ENCODE measurements around the gene GNAL.

Gene GNAL

DNA sequence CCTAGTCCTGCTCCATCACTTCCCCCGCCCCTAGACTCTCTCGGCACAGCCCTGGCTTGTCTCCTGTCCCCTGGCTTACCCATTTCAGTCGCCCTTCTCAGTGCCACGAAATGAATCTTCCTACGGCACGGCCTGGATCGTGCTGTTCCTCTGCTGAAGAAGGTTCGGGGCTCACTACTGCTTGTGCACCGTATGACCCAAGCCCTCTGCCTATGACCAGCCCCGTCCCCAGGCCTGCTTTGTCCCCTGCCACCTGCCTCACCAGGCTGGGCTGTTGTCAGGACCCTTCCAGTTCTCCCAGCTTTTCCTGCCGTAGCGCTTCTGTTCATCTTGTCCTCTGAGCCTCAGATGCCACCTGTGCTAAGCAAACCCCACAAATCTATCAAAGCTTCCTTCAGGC is 176.0 kb downstream of the GNAL start:
- in situ Hi-C loops (cut with MboI; ENCODE audit: low sequenced_read_pairs): loop anchor here (10.0 kb wide), 1 partner anchor 60 kb away; no protein-coding TSS in a partner anchor

DNA sequence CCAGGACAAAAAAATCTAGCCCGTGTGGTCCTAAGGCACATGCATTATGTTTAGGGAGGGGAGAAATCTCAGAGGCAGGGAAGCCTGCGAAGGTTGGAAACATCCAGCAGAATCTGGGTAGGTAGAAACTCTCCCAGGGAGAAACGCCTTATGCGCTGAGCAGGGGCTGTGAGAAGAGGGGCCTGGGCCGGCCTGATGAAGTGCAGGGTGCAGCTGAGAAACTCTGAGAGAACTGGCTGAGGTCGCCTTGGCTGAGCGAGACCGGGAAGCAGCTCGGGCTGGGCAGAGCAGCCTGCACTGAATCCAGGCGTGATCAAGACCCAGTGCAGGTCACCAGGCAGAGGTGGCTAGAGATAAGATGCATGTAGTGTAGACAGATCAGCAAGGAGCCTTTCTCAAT is 177.3 kb downstream of the GNAL start:
- in situ Hi-C loops (cut with MboI; ENCODE audit: low sequenced_read_pairs): loop anchor here (10.0 kb wide), 1 partner anchor 58 kb away; no protein-coding TSS in a partner anchor

DNA sequence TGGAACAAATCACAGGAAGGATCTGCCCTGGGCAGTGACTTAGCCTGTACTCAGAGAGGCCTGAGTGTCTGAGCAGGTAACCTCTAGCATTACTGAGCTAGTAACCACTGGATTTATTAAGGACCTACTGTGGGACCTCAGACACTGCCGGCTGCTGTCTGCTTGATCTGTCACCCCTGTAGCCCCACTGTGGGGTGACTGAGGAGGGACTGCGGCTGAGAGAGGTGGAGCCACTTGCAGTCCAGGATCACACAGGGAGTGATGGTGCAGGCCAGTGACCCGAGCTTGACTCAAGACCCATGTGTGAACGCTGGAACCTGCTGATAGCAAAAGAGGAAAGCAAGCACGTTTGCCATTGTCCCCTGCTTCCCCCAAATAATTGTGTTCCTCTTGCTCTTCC is 177.7 kb downstream of the GNAL start:
- in situ Hi-C loops (cut with MboI; ENCODE audit: low sequenced_read_pairs): loop anchor here (10.0 kb wide), 1 partner anchor 58 kb away; no protein-coding TSS in a partner anchor

DNA sequence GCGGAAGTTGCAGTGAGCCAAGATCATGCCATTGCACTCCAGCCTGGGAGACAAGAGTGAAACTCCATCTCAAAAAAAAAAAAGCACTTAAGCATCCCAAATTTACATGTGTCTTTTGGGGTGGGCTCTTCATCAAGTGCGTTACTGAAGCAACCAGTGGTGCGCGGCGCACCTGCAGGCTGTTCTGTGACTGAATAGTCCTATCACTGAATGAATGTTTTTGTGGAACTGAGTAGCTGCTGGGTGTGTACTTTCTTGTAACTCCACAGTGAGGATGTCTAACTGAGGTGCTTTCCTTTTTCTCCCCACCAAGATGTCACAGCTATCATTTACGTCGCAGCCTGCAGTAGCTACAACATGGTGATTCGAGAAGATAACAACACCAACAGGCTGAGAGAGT is 179.2 kb downstream of the GNAL start:
- in situ Hi-C loops (cut with MboI; ENCODE audit: low sequenced_read_pairs): loop anchor here (10.0 kb wide), 1 partner anchor 57 kb away; no protein-coding TSS in a partner anchor

DNA sequence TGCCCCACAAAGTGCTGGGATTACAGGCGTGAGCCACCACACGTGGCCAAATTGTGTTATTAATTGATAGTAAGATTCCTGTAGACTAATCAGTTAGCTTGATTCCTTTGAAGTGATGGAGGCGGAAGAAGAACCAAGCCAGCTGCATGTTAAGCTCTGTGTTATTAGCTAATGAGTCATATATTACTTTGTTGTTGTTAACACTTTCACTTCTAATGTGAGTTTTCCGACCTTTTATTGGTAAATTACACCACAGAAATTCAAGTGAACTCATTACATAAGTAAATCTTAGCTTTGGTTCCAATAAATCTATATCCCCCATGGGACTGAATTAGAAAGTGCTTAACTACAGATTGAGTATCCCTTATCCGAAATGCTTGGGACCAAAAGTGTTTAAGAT is 182.4 kb downstream of the GNAL start:
- in situ Hi-C loops (cut with MboI; ENCODE audit: low sequenced_read_pairs): no loop called here

DNA sequence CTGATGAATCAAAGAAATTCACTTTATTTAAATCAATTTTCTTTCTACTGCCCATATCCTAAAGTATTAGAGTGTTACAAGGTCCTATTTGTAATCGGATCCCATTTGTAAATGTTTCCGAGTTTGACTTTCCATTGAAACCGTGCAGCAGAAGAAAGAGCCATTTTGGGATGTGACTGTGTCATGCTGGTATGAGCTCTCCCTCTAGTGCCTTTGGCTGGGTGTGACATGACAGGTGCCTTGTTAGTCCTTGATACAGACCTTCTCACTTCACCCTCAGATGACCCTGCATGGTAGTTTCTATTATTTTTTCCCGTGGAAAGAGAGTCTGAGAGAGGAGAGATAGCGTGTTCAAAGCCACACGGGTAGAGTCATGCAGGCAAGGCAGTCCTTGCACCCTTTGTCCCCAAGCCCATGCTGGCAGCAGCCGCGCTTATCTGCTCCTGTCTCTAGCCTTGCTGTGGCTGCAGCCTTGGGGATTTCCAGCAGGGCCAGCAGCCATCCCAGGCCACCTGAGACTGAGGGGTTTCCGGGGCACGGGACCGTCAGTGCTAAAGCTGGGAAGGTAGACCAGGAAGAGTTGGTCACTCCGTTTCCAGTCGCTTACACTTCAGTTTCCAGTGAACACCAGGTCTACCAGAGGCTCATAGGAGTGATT is 183.5 kb downstream of the GNAL start:
- in situ Hi-C loops (cut with MboI; ENCODE audit: low sequenced_read_pairs): no loop called here

DNA sequence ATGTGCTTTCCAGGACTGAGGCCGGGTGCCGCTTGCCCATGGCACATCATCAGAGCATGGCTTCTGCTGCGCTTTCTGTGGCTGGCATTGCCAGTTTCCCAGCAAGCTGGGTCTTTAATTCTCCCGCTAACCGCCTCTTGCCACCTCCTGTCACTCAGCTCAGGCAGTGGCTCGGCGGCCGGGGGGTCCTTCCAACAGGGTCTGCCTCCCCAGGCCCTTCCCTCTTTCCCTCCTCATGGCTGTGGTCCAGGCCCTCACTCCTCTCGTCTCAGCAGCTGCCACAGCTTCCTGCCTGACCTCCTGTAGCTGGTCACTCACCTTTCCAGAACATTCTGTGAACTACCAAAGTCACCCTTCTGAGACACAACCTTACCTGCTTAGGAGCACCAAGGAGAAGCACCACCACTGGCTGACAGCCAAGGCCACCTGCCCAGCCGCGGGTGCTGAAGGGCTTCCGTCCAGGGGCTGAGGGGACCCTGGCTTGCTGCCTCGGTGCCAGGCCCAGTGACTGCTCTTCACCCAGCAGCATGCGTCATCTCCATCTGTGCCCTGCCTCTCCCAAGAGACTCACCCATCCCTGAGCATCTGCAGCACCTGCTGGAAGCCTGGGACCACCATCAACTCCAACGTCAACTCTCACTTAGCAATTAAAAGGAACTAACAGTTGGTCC is 184.7 kb downstream of the GNAL start:
- in situ Hi-C loops (cut with MboI; ENCODE audit: low sequenced_read_pairs): no loop called here

DNA sequence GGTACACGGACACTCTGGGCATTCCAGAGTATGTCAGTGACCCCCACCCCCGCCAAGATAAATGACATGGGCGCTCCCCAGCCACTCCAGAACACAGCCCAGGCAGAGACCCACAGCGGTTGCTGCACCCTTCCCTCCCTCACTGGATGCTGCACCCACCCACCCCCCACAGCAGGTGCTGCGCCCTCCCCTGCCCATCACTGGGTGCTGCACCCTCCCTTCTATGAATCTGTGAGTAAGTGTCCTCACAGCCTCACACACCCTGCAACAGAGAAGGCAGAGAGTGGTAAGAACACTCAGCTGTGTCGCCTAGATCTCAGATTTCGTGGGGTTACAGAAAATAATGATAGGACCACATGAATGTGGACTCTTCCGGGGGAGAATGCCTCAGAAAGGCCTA is 185.6 kb downstream of the GNAL start:
- in situ Hi-C loops (cut with MboI; ENCODE audit: low sequenced_read_pairs): no loop called here

DNA sequence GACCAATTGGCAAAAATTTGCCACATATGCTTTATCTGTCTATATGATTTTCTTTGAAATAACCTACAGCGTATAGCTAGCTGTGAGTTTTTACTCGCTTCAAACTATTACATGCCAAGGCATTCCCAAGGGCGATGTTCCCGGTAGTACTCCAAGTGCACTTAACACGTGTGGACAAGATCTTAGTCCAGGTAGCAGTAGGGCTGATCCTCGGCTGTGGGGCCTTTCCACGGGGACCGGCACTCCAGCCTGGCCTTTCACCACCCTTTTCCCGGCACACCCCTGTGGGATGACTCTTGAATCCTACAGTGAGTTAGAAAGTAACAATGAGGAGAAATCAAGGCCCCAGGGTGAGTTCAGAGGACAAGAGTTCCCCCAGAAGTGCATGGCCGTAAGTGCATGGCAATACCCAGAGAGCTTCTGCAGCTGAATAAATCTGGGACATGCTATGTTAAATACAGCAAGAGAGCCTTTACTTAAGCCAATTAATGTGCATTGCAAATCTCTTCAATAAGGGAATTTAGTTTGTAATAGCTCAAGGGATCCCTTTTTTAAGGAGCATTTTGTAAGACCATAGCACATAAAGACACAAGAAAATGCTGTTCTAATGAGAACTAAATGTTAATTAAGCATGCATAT is 188.6 kb downstream of the GNAL start:
- in situ Hi-C loops (cut with MboI; ENCODE audit: low sequenced_read_pairs): no loop called here

DNA sequence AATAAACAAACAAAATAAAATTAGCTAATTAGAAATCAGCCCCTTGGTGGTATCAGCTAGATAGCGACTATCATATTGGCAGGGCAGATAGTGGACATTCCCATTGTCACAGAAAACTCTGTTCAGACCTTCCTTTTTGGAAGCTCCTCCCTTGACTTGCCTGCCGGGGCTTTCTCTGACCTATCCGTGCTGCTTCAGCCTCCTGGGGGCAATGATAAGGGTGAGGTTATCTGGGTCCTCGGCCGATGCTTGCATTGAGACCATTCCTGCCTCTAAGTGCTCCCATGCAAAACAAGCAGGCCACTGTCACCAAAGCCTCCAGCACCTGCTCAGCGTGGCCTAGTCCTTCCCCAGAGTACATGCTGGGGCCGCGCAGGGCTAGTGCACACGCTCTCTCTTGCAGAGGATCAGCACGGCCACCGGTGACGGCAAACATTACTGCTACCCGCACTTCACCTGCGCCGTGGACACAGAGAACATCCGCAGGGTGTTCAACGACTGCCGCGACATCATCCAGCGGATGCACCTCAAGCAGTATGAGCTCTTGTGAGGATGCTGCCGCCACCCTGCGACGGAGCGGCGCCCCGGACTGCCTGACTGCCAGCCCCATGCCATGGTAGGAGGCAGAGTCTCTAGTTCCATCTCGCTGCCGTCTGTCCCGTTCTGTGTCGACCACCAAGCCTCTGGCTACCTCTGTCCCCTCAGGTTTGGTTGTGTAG is 191.7 kb downstream of the GNAL start:
- in situ Hi-C loops (cut with MboI; ENCODE audit: low sequenced_read_pairs): no loop called here

DNA sequence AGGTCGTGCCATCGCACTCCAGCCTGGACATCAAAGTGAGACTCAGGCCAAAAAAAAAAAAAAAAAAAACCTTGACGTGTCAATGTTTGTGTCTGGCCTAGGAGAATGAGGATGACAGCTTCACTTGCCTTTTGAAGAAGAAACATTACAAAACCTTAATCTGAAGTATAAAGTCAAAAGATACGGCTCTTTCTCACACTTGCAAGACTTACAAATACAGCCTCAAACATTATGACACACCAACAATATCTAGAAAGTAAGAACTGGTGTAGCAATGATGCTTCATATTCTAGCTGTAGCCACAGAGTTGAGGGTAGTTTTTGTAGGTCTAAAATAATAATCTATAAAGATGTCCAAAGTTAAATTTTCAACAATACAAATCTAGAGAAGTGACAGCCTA is 193.6 kb downstream of the GNAL start:
- in situ Hi-C loops (cut with MboI; ENCODE audit: low sequenced_read_pairs): no loop called here

DNA sequence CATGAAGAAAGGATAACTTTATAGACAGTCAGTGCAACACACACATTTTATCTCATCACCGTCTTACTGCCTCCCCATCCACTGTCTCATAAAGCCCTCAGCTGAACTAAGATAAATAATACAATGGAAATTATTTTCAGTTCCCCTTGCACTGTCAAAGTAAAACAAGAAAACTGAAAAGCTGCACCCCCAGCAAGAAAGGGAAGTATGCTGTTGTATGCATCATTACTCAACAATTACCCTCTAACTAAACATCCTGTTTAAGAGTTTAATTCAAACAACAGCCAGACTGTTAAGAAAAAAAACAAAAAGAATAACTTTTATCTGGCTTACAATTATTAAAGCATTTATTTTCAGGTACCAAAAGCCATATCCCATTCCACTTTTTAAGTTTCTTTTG is 194.1 kb downstream of the GNAL start:
- in situ Hi-C loops (cut with MboI; ENCODE audit: low sequenced_read_pairs): no loop called here

DNA sequence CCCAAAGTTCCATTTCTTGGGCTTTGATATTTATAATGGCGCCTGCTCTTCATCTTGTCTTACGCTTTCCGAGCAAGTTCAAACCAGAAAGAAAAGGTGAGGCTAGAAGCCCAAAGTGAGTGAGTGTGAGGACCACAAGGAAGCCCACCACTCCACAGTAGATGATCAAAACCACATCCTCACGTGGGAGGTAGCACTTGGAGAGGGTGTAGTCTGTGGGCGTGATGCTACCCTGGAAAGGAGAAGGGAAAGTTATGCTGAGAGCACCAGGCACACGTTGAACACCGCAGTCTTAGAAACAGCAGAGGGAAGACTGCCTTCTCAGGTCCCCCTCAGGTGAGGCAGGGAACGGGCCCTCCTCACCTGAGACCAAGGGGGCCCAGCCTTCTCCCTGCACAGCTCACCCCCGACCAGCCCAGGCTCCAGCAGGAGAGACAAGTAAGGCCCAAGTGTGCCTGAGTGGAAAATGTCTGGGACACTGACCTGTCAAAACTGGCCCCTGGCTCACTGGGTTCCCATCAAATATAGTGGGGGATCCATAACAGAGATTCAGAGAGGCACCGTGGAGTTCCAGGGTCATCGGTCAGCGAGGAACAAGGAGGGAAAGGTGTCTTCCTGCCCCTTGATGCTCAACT is 195.4 kb downstream of the GNAL start:
- in situ Hi-C loops (cut with MboI; ENCODE audit: low sequenced_read_pairs): no loop called here

DNA sequence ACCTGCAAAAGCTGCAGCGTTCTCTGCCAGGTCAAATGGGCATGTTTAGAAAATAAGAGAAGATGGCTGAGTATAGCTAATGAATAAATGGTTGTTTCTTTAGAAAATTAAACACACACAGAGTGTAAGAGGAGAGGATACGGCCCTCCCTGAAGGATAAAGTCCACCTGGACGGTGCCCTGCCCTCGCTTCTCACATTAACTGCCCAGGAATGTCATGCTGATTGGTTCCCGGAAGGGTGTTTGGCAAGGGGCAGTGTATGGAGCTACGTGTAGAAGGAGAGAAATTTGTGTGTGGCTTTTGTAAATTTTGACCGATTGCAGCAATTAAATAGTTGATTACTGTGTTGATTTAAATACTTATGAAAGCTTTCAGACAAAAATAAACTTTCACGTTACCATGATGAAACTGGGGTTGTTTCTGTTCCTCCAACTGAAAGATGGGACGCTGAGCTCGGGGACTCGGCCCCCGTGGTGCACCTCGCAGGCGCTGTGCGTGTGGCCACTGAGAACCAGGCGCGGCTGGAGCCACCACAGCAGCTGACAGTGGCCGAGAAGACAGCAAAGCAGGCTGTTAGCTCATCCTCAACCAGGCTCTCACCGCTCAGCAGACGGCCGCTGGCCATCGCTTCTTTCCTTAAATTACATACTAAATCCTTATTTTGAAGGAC is 196.3 kb downstream of the GNAL start:
- in situ Hi-C loops (cut with MboI; ENCODE audit: low sequenced_read_pairs): no loop called here

DNA sequence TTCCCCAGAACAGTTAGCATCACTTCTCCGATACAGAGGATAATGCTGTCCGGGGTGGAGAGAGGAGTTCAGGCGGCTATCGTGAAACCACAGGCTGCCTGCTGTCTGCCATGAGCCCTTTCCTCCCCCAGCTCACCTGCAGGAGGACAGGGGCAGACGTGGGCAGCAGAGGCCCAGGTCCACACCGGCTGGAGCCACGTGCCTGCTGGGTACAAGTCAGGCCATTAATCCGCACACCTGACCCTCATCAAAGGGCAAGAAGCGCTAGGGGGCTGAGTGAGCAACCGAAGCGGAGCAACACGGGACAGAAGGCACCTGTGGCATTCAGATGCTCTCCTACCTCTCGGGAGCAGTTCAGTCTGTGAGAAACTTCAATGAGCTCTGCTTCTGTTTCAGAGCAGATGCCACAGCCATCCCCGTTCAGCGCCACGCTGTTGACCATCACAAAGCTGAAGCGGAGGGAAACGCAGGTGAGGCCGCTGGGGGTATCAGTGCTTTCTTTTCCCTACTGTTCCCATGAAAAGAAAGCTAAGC is 197.6 kb downstream of the GNAL start:
- in situ Hi-C loops (cut with MboI; ENCODE audit: low sequenced_read_pairs): no loop called here

DNA sequence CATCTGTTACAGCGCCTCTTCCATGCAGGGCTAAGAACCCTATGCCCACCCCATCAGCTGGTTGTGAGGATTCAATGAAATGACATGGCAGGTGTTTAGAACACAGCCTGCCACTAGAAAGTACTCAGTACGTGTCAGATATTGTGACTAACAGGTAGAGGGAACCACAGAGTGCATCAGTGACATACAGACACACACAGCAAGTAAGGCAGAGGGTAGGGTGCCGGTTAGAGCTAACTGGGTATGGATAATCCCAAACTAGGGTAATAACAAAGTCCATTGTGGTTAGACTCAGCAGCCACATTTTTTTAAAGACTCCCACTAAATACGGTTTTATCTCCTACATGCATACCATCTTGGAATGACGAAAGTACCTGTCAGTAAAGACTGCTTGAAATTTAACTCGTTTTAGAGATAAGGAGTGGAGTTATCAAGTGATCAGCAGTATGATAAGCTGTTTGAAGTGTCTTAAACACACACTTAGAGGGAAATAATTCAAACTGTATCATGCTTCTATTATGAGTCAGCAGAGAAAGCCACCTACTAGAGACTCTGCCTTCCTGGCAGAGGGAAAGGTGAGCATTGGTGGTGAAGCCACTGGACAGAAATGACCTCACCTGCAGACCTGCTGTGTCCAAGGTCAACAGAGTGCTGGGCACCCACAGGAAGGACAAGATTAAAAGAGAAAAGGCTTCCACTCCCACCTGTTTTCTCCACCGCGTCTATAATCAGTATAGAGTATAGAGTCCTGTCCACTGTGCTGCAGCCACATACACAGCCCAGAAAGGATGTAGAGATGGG is 198.5 kb downstream of the GNAL start:
- in situ Hi-C loops (cut with MboI; ENCODE audit: low sequenced_read_pairs): no loop called here

DNA sequence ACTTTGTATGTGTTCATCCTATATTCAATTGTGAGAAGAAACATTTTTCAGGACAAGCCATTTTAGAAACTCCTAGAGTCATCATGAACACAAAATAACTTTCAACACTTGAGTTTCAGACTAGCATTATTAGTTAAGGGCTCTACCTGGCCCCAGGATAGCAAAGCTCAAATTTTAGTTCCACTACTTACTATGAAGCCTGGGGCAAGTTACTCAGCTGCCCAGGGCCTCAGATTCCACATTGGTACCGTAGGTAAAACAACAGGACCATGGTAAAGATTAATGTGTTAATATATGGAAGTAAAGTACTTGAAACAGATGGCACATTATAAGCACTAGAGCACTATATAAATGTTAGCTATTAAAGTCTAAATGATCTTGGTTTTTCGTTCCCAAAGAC is 199.7 kb downstream of the GNAL start:
- in situ Hi-C loops (cut with MboI; ENCODE audit: low sequenced_read_pairs): no loop called here

DNA sequence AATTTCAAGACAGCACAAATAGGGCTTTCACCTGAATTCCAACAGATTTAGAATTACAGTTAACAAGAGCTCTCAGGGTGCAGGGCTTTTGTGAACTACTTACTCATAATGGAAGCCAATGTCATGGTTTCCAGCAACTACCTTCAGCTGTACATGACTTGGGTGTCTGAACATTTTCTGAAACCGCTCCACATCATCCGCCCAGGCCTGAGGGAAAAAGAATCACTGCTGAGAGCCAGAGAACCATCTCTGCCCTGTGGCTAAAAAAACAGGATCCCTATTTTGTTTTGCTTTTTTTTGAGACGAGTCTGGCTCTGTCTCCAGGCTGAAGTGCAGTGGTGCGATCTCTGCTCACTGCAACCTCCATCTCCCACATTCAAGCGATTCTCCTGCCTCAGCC is 200.2 kb downstream of the GNAL start:
- in situ Hi-C loops (cut with MboI; ENCODE audit: low sequenced_read_pairs): no loop called here

DNA sequence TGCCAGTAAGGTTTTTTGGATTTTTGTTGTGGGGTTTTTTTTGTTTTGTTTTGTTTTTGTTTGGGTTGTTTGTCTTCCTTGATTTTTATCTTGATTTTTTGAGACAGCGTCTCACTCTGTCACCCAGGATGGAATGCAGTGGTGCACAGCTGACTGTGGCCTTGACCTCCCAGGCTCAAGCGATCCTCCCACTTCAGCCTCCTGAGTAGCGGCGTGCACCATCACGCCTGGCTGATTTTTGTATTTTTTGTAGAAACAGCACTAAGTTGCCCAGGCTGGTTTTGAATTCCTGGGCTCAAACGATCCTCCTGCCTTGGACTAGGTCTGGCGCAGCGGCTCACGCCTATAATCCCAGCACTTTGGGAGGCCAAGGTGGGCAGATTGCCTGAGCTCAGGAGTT is 202.7 kb downstream of the GNAL start:
- in situ Hi-C loops (cut with MboI; ENCODE audit: low sequenced_read_pairs): no loop called here

All from HL-60/S4 (cell line).